KBM-7 (cell line): ENCODE data around the gene LRG1.
"Not testable (repeated sequence)": the region's sequence is repeated elsewhere in the genome, so short reads cannot be mapped to it uniquely, and the experiment has no call there.

ENCODE experiments used
- DNase-seq: peaks from one replicate; pipeline ENCODE4 v3.0.0-alpha.2; 2015
- in situ Hi-C: fragments of 300-500 bp; cut with MboI; formaldehyde crosslinking; loops from 2 replicates; pipeline ENCODE4 v1.14.3; 2020; ENCODE audit warnings: low sequenced_read_pairs, low pct_unique_long_range_greater_than_20kb, mixed read lengths

Gene LRG1

GRCh38 chr19:4576016-4576933 lies 36.4 kb upstream of the LRG1 start:
- in situ Hi-C loops, result no loop called here
- DNase-seq, result peak; percentile 63

- in situ Hi-C loops, result no loop called here
- DNase-seq, result no peak
These were observed 35.6 kb upstream of the LRG1 start for GRCh38 chr19:4575267-4576015.

DNA sequence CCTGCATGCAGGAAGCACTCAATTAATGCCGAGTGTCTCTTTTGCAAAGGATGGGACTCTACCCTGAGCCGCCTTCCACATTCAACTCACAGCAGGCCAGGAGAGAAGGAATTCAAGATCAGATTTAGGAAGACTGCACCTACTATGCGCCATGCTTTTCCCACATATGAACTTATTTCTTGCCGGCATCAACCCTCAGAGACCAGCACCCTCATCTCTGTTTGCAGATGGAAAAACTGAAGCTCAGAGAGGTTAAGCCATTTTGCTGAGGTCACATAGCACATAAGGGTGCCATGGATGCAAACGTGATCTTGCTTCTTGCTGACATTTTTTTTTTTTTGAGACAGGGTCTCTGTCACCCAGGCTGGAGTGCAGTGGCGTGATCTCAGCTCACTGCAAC lies 33.8 kb upstream of the LRG1 start:
- in situ Hi-C loops, result no loop called here

DNA sequence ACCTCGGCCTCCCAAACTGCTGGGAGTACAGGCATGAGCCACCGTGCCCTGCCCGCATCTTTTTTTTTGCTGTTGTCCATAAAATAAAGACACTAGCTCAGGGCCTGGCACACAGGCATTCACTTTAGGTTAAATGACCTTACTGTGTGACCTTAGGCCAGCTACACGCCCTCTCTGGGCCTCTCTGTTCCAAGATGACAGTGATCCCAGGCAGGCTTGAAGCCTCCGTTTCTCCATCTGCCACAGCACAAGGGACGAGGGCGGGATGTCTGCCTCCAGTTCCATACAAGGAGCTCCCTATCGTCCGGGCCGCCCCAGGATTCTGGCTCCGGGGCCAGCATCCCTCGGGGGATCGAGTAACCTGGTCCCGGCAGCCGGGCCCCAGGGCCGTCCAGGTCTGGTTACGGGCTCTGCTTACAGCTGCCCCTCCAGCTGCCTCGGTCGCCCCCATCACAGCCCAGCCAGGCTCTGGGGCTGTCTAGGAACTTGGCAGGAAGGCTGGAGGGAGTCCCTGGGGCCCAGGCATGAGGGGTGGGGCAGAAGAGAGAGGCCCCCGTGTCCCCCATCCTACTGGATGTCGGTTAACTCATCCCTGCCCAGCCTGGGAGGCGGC lies 31.6 kb upstream of the LRG1 start:
- in situ Hi-C loops, result no loop called here
- DNase-seq, result no peak

More for the DNA sequence above, 33.8 kb upstream of the LRG1 start:
- DNase-seq, result no peak

GRCh38 chr19:4570916-4571304 lies 31.1 kb upstream of the LRG1 start:
- DNase-seq, result no peak
- in situ Hi-C loops, result no loop called here

- no peak for DNase-seq
- in situ Hi-C loops, result no loop called here
These were observed 30.6 kb upstream of the LRG1 start for GRCh38 chr19:4570402-4570801.

GRCh38 chr19:4568886-4569285 lies 29.1 kb upstream of the LRG1 start:
- in situ Hi-C loops, result no loop called here
- DNase-seq, result peak; percentile 80

GRCh38 chr19:4567584-4568071 lies 27.8 kb upstream of the LRG1 start:
- in situ Hi-C loops, result no loop called here
- peak; percentile 70 for DNase-seq

DNA sequence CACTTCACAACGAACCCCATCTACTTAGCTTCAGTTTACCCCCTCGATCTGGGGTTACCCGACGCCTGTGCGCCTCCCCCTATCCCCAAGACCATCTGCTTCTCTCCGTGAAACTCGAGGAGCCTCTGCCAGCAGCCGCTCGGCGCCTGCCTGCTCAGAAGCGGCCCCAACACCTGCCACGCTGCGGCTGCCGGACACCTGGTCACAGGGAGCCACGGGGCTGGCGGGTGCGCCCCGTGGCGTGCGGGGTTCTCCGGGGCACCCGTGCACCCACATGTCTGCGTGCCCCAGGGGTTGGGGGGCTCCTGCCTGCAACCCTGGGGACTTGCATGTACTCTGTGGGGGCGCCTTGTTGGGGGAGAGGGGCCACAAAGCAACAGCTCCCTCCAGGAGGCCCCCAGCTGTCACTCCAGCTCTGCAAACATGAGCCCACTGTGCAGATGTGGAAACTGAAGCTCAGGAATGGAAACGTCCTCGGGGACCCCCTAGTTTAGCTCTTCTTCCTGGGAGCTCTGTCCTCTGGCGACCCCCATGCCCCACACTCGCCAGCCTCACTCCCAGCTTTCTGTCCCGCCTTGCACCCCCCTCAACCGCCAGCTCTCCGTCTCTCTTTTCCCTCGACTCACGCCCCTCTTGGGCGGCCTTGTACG lies 26.7 kb upstream of the LRG1 start:
- in situ Hi-C loops, result no loop called here
- DNase-seq, result no peak

GRCh38 chr19:4563562-4563961 lies 23.7 kb upstream of the LRG1 start:
- in situ Hi-C loops, result not testable (repeated sequence)
- DNase-seq, result peak; percentile 83

DNA sequence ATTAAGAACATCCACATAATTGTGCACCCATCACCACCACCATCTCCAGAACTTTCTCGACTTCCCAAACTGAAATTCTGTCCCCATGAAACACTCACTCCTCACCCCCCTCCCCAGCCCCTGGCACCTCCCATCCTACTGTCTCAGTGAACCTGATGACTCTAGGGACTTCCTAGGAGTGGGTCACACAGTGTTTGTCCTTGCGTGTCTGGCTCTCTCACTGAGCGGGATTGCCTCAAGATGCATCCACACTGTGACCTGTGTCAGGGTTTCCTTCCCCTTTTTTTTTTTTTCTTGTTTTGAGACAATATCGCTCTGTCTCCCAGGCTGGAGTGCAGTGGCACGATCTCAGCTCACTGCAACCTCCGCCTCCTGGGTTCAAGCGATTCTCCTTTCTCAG lies 22.2 kb upstream of the LRG1 start:
- DNase-seq, result peak; percentile 82
- in situ Hi-C loops, result not testable (repeated sequence)

GRCh38 chr19:4559569-4559968 lies 19.7 kb upstream of the LRG1 start, which contains the start of gene SEMA6B:
SEMA6B (minus strand) TSS chr19:4559684; CDS start chr19:4558457, 1,227 bp downstream.
- DNase-seq, result no peak
- in situ Hi-C loops, result no loop called here

GRCh38 chr19:4557971-4558941 lies 18.4 kb upstream of the LRG1 start:
- peak; percentile 56 for DNase-seq
- in situ Hi-C loops, result no loop called here

DNA sequence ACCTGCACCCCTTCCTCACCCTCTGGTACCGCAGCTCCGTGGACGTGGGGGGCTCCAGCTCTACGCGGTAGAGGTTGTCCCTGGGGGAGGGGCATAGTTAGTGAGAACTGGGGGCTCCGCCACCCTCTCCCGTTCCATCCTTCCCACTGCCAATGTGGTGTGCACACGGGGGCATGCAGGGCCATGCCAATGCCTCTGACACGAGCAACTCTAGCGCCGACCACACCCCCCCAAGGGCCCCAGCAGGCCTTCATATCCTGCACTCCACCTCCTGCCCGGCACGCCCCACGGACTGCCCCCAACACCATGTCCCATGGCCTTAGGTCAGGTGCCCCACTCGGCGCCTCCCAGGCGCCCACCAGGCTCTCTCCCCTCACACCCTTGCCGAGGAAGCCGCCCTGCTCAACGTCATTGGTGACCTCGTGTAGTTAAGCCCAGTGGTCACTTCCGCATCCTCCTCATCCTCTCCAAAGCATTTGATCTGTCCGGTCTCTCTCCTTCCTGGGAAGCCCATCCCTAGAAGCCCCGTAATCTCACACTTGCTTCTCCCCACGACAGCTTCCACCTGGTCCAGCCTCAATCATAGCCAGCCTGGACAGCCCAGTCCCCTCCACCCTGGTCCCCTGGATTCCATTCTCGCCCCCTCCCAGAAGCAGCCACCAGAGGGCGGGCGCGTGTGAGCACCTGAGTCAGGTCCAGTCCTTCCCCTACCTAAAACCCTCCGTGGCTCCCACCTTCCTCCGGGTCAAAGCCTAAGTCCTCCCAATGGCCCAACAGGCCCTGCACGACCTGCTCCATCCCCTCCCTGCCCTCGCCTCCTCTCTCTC lies 17.5 kb upstream of the LRG1 start:
- in situ Hi-C loops, result no loop called here

GRCh38 chr19:4556597-4557127 lies 16.8 kb upstream of the LRG1 start:
- in situ Hi-C loops, result no loop called here
- no peak for DNase-seq

More for the DNA sequence above, 17.5 kb upstream of the LRG1 start:
- no peak for DNase-seq

GRCh38 chr19:4555657-4556561 lies 16.1 kb upstream of the LRG1 start:
- no peak for DNase-seq
- in situ Hi-C loops, result no loop called here
